ENCODE data around the gene PTDSS2. TPM values are rescaled to one million over a fixed set of nuclear protein-coding genes. Genes with fewer than 3 reads are reported as not detected.
A peak's percentile ranks its signal among the peaks of the same experiment; 100 is the strongest.

The PTDSS2 gene
- total and polyA plus RNA-seq, 2 of the 4 experiments (the other 2 are of a cell fraction) = 23.5 to 26.6 TPM

DNA sequence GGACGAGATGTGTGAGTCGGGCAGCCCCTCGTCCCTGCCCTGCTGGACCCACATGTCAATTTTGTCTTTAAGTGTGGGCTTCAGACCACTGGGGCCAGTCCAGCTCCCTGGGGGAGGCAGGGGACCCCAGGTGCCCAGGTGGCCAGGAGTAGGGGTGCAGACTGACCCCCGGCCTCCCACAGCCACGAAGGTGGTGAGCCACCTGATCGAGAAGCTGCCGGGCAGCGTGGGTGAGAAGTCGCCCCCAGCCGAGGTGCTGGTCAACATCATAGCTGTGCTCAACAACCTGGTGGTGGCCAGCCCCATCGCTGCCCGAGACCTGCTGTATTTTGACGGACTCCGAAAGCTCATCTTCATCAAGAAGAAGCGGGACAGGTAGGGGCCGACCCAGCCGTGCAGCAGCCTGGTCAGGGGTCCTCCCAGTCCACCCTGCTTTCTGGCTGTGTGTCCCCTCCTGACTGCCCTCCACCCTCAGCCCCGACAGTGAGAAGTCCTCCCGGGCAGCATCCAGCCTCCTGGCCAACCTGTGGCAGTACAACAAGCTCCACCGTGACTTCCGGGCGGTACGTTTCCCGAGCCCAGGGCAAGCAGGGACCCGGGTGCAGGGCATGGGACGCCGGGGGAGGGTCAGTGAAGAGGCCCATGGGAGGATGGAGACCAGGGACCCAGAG, 46.2 kb upstream of the PTDSS2 start:
- no peak overlapping the region for H3K9ac ChIP-seq (ENCODE audit: low read depth, low read length)
- no peak overlapping the region for H3K56ac ChIP-seq (ENCODE audit: extremely low read depth, insufficient read depth, low read length)
- no peak overlapping the region for H2BK15ac ChIP-seq (ENCODE audit: low read depth, low read length)
- no peaks in the 10 kb centered on the region for H3K9me1 ChIP-seq (ENCODE audit: insufficient read depth, low read length)
- H3K27me3 ChIP-seq (ENCODE audit: control insufficient read depth, insufficient read depth, low read length) = peaks cover 15% of the 10 kb centered on the region
- no peak overlapping the region for H4K91ac ChIP-seq (ENCODE audit: insufficient read depth, low read depth, low read length)
- no peak overlapping the region for H3K4ac ChIP-seq (ENCODE audit: low read depth, low read length)
- H2AFZ ChIP-seq (replicated peaks; ENCODE audit: low read length, poor library complexity) = no peak overlapping the region
- H3K4me1 ChIP-seq (ENCODE audit: control insufficient read depth, insufficient read depth, low read length) = peaks cover 3% of the 10 kb centered on the region; the same call in 1 of the 2 replicates
- no peak overlapping the region for H4K8ac ChIP-seq (ENCODE audit: low read depth in 2 of 2, low read length in 2 of 2)
- H3K18ac ChIP-seq (ENCODE audit: low read depth, low read length) = no peak overlapping the region
- no peak overlapping the region for H3K23ac ChIP-seq (ENCODE audit: low read depth, low read length)
- ATAC-seq (ENCODE audit: low read depth) (no peak), DNase-seq (no peak)
- no peak overlapping the region for H3K4me3 ChIP-seq (ENCODE audit: insufficient read depth, low read depth, low read length)
- in situ Hi-C loops (cut with MboI; ENCODE audit: low sequenced_read_pairs) = no loop called here
- TF ChIP-seq RAD21 (IDR thresholded peaks at IDR 0.05; ENCODE audit: low read length) (no peak), MXI1 (IDR thresholded peaks at IDR 0.05; ENCODE audit: borderline replicate concordance, low read depth, low read length) (no peak), MAZ (IDR thresholded peaks at IDR 0.05; ENCODE audit: borderline replicate concordance, low read depth, low read length) (no peak), MAFK (IDR thresholded peaks at IDR 0.05; ENCODE audit: low read depth, low read length) (no peak), NFE2L2 (IDR thresholded peaks at IDR 0.05; ENCODE audit: low read depth, low read length) (no peak), POLR2A (IDR thresholded peaks at IDR 0.05; ENCODE audit: low read depth, low read length) (no peak)
- TF ChIP-seq, protein P1, sequence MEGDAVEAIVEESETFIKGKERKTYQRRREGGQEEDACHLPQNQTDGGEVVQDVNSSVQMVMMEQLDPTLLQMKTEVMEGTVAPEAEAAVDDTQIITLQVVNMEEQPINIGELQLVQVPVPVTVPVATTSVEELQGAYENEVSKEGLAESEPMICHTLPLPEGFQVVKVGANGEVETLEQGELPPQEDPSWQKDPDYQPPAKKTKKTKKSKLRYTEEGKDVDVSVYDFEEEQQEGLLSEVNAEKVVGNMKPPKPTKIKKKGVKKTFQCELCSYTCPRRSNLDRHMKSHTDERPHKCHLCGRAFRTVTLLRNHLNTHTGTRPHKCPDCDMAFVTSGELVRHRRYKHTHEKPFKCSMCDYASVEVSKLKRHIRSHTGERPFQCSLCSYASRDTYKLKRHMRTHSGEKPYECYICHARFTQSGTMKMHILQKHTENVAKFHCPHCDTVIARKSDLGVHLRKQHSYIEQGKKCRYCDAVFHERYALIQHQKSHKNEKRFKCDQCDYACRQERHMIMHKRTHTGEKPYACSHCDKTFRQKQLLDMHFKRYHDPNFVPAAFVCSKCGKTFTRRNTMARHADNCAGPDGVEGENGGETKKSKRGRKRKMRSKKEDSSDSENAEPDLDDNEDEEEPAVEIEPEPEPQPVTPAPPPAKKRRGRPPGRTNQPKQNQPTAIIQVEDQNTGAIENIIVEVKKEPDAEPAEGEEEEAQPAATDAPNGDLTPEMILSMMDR (conservative IDR thresholded peaks at IDR 0.05; ENCODE audit: low read depth, low read length) = no peak
- TF ChIP-seq, protein P2, sequence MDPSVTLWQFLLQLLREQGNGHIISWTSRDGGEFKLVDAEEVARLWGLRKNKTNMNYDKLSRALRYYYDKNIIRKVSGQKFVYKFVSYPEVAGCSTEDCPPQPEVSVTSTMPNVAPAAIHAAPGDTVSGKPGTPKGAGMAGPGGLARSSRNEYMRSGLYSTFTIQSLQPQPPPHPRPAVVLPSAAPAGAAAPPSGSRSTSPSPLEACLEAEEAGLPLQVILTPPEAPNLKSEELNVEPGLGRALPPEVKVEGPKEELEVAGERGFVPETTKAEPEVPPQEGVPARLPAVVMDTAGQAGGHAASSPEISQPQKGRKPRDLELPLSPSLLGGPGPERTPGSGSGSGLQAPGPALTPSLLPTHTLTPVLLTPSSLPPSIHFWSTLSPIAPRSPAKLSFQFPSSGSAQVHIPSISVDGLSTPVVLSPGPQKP (IDR thresholded peaks at IDR 0.05; ENCODE audit: borderline replicate concordance, low read depth, low read length) = no peak
- H2AK9ac ChIP-seq (replicated peaks; ENCODE audit: low read depth, low read length, poor library complexity) = peak overlapping the region; percentile 28
- intact Hi-C loops (cut with micrococcal nuclease) = no loop called here
- H3K14ac ChIP-seq (replicated peaks; ENCODE audit: low read depth, low read length) = no peak overlapping the region
- no peaks in the 10 kb centered on the region for H4K20me1 ChIP-seq (ENCODE audit: insufficient read depth, low read length)
- H2AK5ac ChIP-seq (ENCODE audit: low read depth, low read length) = no peak overlapping the region
- no peaks in the 10 kb centered on the region for H3K36me3 ChIP-seq (ENCODE audit: control insufficient read depth, insufficient read depth, low read length)
- ChIA-PET POLR2A (ENCODE audit: unreplicated experiment) (no interaction called here), CTCF (no interaction called here)
- H3K27ac ChIP-seq (ENCODE audit: insufficient read depth, low read length) = no peak overlapping the region
- no peak overlapping the region for H3K4me2 ChIP-seq (ENCODE audit: low read depth, low read length)
- no TSS peak for BruUV-seq (replicated peaks)
- no peaks in the 10 kb centered on the region for H3K79me1 ChIP-seq (ENCODE audit: low read depth in 1 of 2, low read length in 2 of 2)
- H3K9me3 ChIP-seq (ENCODE audit: control insufficient read depth, insufficient read depth, low read length) = peaks cover 5% of the 10 kb centered on the region; the same call in 1 of the 2 replicates
- WGBS, 2 experiments (ENCODE audit: extremely low coverage in 2 of 2, insufficient read length in 1 of 2) = 95% methylated on average over 24 of the region's 27 CpGs; no CpG with 5 or more reads in 1 of the 2 experiments
- no peak overlapping the region for H2BK5ac ChIP-seq (ENCODE audit: low read depth, low read length, poor library complexity, severe bottlenecking)
- no peak overlapping the region for H2BK120ac ChIP-seq (ENCODE audit: low read depth, low read length)
- H4K5ac ChIP-seq (ENCODE audit: low read depth, low read length) = no peak overlapping the region
- no peak overlapping the region for H2BK20ac ChIP-seq (ENCODE audit: low read depth, low read length)
- dilution Hi-C loops (cut with HindIII; ENCODE audit: low sequenced_read_pairs, unreplicated experiment) = no loop called here
